SHP77 (cell line): ENCODE measurements around the gene PTPRD.

Experiments used
- DNase-seq, 2 experiments: peaks; one replicate each; lab custom pipeline; 2025; lab: John Stamatoyannopoulos, UW

Gene PTPRD

DNA sequence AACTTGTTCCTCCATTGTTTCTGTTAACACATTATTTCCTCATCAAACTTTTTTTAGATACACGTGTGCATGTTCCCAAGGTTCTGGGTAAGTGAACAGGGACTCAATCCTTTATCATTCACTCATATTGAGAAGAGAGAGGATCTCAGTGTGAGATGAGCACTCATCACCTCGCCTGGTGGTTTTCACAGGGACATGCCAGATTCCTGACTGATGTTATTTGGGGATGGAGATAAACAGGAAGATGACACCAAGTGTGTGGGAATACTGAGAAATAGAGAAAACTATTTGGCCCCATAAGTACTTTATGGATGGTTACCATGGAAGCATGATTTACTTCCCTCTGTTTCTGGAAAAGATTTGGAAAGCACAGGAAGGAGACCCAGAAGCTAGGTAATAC, 2279.9 kb downstream of the PTPRD start:
- no peak for DNase-seq

- DNase-seq, result no peak
Observed at GRCh38 chr9:8332331-8332650, 2280.5 kb downstream of the PTPRD start.

GRCh38 chr9:8331507-8332330, 2281.1 kb downstream of the PTPRD start:
- DNase-seq, result no peak

DNA sequence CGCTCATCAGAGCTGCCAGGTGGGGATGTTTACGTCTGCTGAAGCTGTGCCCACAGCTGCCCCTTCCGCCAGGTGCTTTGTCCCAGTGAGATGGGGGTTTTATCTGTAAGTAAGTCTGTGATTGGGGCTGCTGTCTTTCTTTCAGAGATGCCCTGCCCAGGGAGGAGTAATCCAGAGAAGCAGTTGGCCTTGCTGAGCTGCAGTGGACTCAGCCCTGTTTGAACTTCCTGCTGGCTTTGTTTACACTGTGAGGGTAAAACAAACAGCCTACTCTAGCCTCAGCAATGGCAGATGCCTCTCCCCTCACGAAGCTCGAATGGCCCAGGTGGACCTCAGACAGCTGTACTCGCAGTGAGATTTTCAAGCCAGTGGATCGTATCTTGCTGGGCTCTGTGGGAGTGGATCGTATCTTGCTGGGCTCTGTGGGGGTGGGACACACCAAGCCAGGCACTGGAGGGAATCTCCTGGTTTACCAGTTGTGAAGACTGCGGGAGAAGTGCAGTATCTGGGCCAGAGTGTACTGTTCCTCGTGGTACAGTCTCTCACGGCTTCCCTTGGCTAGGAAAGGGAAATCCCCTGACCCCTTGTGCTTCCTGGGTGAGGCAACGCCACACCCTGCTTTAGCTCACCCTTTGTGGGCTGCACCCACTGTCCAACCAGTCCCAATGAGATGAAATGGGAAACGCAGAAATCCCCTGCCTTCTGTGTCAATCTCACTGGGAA, 2283.1 kb downstream of the PTPRD start:
- DNase-seq, result peak; percentile 84 to 87

DNA sequence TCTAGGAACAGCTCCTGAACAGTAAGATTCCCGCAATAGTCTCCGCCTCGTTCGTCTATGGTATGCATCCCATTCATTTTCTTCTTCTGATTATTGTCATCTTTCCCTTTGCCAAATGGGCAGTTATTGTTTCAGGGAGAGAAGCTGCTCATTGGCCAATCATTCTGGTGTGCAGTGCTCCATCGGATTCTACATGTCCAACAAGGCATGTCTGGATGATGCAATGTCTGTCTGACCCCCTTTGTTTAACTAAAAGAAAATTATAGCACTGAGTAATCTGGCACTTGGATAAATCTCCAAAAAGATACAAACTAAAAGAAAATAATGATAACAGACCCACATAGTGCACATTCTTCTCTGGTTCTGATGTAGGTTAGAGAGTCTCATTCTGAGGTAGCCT, 2297.6 kb downstream of the PTPRD start:
- no peak for DNase-seq

DNA sequence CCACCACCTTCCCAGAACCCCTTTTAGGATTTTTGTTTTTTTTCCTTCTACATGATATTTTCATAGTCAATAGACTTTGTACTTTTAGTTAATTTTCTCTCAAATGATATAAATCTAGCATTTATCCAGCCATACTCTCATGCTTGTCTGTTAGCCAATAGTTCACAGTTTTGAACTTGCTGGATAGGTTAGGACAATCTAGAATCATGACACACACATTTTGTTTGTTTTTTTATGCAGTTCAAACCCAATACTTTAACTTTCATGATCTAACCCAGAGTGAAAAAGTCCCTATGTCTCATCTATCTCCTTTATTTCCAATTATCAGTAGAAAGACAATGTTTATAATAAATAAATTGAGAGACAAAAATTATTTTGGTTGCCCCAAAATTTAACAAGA, 2303.5 kb downstream of the PTPRD start:
- no peak for DNase-seq

DNA sequence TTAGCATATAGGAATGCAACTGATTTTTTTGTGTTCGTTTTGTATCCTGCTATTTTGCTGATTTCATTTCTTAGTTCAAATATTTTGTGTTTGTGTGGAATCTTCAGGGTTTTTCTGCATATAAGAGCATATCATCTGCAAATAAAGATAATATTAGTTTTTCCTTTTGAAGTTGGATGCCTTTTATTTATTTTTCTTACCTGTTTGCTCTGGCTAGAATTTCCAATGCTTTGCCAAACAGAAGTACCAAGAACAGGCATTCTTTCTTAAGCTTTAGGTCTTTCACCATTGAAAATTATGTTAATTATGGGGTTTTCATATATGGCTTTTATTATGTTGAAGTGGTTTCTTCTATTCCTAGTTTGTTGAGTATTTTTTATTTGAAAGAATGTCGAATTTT, 2308.1 kb downstream of the PTPRD start:
- no peak for DNase-seq

- no peak for DNase-seq
Observed at GRCh38 chr9:8301296-8301695, 2311.5 kb downstream of the PTPRD start.

- no peak for DNase-seq
Observed at GRCh38 chr9:8297047-8297446, 2315.8 kb downstream of the PTPRD start.

- DNase-seq, result no peak
Observed at GRCh38 chr9:8292657-8293056, 2320.1 kb downstream of the PTPRD start.

DNA sequence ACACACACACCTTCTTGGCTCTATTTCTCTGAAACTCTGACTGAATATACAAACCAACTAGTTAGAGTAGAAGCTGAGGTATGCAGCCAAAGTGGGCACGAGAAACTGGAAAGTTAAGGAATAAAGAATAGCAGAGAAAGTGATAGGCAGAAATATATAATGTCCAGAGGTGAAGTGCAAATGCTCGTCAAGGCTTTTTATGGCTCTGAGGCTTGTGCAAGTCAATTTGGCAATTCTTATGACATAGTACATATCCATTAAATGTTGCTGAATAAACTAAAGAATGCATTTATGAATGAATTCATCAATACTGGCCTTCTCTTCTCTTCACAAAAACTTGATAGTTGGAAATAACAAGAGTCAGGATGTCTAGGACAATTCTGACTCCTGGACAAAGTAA, 2323.1 kb downstream of the PTPRD start:
- DNase-seq, result no peak

DNA sequence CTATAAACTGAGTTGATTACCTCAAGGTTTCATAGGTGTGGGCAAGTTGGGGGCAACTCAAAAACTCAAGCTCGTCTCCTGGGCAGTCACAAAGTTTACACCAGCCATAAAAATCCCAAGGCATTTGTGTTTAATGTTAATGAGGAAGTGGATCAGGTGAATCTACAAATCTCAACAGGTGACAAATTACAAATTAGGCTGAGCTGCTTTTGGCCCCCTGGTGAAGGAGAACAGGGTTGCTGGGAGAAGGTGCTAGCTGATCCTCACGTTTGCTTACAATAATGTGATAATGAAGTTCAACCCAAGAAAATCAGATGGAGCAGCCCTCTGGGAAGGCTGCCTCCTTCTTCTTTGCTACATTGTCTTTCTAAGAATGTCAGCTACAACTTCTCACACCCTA, 2324.8 kb downstream of the PTPRD start:
- no peak for DNase-seq

GRCh38 chr9:8287501-8287900, 2325.3 kb downstream of the PTPRD start:
- DNase-seq, result no peak

DNA sequence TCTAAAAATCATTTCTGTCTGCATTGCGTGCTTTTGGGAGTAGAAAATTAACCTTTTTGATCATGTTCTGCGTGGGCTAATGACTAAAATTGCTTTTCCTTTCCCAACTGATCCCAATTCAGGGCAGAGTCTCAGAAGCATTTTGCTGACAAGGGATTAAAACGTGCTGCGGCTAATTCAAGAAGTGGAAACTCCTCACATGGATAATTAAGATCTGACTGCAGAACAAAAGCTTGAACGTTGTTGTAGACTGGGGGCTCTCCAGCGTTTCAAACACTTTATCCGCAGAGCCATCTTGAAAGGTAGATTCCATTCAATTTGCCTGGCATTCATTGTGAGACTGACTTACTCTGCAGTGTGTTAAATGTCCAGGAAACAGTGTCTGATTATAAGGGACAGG, 2327.9 kb downstream of the PTPRD start:
- DNase-seq, result no peak

- no peak for DNase-seq
Observed at GRCh38 chr9:8282535-8282934, 2330.3 kb downstream of the PTPRD start.

- no peak for DNase-seq
Observed at GRCh38 chr9:8280811-8281210, 2332.0 kb downstream of the PTPRD start.

DNA sequence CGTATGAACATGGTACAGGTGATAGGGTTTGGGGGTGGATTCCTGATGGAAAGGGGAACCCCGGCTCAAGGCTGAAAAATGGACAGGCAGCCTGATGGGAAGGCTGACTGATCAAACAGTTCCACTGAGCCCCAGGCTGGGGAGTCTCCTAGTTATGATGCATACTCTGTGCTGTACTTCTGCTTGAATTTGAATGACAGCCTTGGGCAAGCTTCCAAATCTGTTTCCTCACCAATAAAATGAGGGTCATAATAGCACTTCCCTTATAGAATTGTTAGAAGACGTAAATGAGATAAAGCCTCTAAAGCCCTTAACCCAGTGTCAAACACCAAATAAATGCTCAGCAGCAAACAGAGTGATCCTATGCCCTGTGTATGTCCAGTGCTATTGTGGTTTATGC, 2334.8 kb downstream of the PTPRD start:
- DNase-seq, result no peak

DNA sequence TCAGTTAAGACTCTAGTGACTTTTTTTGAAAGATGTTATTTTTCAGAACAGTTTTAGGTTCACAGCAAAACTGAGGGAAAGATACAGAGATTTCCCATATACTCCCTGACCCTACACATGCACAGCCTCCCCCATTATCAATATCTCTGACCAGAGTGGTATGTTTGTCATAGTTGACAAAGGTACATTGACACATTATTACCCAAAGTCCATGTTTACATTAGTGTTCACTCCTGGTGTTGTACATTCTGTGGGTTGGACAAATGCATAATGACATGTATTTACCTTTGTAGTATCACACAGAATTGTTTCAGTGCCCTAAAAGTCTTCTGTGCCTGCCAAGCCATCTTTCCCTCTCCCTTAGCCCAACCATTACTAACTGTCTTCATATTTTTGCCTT, 2342.6 kb downstream of the PTPRD start:
- no peak for DNase-seq

DNA sequence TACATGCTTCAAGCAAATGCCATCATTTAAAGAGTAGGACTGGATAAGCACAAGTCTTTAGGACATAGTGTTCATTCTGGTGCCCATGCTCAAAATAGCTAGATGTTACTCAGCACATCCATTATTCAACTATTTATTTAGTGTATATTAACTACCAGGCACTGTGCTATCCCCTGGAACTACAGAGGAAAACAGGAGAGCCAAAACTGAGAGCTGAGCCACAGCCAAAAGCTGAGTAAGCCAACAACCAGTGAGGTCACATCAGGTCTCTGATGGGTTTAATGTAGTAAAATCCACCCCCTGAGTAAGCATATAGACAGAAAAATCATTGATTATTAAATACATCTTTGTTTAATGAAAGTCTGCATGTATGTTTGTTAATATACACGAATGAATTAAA, 2343.9 kb downstream of the PTPRD start:
- no peak for DNase-seq

DNA sequence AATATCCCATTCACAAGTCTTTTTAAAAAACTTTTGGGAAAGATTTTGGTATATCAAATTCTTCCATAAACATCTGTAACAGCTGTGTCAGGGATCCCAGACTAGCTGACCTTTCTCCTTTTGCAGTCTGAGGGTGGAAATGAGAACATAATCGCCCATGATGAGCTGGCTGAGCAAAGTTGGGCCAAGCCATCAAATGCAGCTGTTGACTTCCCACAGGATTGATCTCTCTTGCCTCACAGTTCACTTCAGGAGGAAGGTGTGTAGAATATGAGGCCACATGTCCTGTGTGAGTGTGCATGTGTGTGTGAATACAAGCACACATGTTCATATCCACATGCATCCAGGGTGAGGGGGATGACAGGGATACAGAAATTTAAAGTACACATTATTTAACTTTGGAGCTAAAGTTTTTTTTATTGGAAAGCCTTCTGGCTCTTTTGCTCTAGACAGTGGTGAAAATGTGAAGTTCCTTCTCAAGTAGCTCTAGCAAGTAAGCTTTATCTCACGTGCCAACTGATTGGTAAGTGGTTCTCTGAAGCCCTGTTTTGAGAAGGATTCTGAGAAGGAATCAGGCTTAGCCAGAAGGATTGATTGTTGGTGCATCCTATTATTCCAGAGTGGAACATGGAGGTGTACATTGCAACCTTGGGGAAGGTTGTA, 2344.5 kb downstream of the PTPRD start:
- no peak for DNase-seq

DNA sequence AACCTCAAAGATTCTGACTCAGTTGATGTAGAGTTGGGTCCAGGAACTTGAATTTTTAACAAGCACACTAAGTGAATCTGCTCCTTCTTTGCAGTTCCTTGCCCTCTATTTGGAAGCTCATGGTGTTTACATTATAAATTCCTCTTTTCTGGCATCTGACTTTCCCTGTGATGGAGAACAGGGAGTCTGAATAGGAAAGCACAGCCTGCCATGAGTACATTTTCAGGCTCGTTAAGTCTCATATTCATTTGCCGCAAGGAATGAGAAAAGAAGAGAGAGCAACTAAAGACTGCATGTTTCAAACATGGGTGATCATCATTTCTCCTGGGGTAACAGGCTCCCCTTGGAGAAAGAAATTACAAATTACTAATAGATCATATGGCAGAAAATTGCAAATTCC, 2345.2 kb downstream of the PTPRD start:
- DNase-seq, result no peak

GRCh38 chr9:8266861-8267260, 2345.9 kb downstream of the PTPRD start:
- DNase-seq, result no peak

DNA sequence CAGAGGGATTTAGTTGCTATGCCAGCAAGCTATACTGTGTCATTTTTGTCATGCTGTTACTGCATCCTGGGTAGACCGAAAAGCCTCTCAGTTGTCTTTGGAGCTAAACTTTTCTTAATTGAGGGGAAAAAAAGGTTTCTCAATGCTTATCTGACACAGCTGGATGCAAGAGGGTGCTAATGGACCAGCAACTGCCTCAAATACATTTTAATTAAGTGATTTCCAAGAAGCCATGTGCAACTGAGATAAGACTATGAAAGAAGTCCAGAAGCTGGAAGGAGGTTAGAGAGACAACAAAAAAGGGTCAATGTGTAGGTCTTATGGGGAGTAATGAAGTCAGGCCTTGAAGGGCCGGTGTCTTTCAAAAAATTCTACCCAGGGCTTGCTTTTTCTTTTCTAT, 2347.5 kb downstream of the PTPRD start:
- no peak for DNase-seq
